A549 (cell line): ENCODE measurements around the gene PSMB5. TPM values are rescaled to one million over a fixed set of nuclear protein-coding genes. Genes with fewer than 3 reads are reported as not detected.
A peak's percentile ranks its signal among the peaks of the same experiment; 100 is the strongest.

ENCODE experiments used
- ATAC-seq, 2 experiments: fragments of 200-7000 bp in 1 of 2; fragments of >200 bp in 1 of 2; cut with Nextera tagmentation in 1 of 2; cut with Tn5 transposase in 1 of 2; 3 replicates each; pipeline versions ENCODE4 v1.8.0 to v1.9.1; 2018 to 2020; ENCODE audit warnings: mild to moderate bottlenecking in 1 of 2, moderate library complexity in 1 of 2
- CTCF ChIA-PET: fragments of 300-600 bp; sonication (Branson Sonifier 250); formaldehyde crosslinking; extraction: SDS; loops from one replicate; lab custom pipeline; 2021; ENCODE audit warnings: antibody characterized with exemption, inconsistent platforms; lab: Yijun Ruan, JAX
- POLR2A ChIA-PET: fragments of 350-600 bp; formaldehyde crosslinking; extraction: SDS; loops from one replicate; lab custom pipeline; 2021; ENCODE audit warnings: antibody characterized with exemption, inconsistent platforms; lab: Yijun Ruan, JAX
- DNase-seq, 2 experiments: peaks; one replicate each; pipeline versions ENCODE4 v3.0.0 to v3.0.0-alpha.2; 2011 to 2016; ENCODE audit warnings: low read depth in 1 of 2, low spot score in 1 of 2
- FAIRE-seq: peaks from 2 replicates; lab custom pipeline; 2011; peaks lifted over from hg19 to GRCh38; lab: Jason Lieb, UNC
- H3K27ac ChIP-seq, 2 experiments: fragments of >200 bp; sonication (Bioruptor Twin); formaldehyde crosslinking; 3 replicates each; pipeline ENCODE4 v1.5.1; 2016 to 2017
- H3K4me1 ChIP-seq: fragments of >200 bp; sonication (Bioruptor Twin); formaldehyde crosslinking; 3 replicates; pipeline ENCODE4 v1.6.1; 2016
- H3K4me2 ChIP-seq: fragments of >200 bp; sonication (Bioruptor Twin); formaldehyde crosslinking; 3 replicates; pipeline ENCODE4 v1.6.1; 2016
- H3K4me3 ChIP-seq: fragments of >200 bp; sonication (Bioruptor Twin); formaldehyde crosslinking; 3 replicates; pipeline ENCODE4 v1.5.1; 2016
- H3K9me3 ChIP-seq: fragments of >200 bp; sonication (Bioruptor Twin); formaldehyde crosslinking; 3 replicates; pipeline ENCODE4 v1.6.1; 2016
- CEBPB ChIP-seq, 2 experiments: fragments of >200 bp in 1 of 2; sonication (Bioruptor Twin) in 1 of 2; formaldehyde crosslinking in 1 of 2; IDR thresholded peaks; 2 replicates each; pipeline ENCODE4 v1.6.1; 2012 to 2016
- CHD2 ChIP-seq: fragments of 150-350 bp; IDR thresholded peaks from 2 replicates; pipeline ENCODE4 v1.6.1; 2014; ENCODE audit warnings: low read length; ENCODE audit not compliant: partially characterized antibody
- CHD4 ChIP-seq: fragments of 200-600 bp; sonication (generic); IDR thresholded peaks from 2 replicates; pipeline ENCODE4 v1.6.1; 2016; ENCODE audit warnings: antibody characterized with exemption, mild to moderate bottlenecking, borderline replicate concordance
- EP300 ChIP-seq, 2 experiments: fragments of >200 bp; sonication (Bioruptor Twin); formaldehyde crosslinking; IDR thresholded peaks; 2 replicates in 1 of 2; 3 replicates in 1 of 2; pipeline ENCODE4 v1.6.1; 2016 to 2017
- FOXS1 ChIP-seq: fragments of 250-450 bp; sonication (Bioruptor Pico); IDR thresholded peaks from 2 replicates; pipeline ENCODE4 v1.5.0; 2020; ENCODE audit warnings: mild to moderate bottlenecking, moderate library complexity
- HDAC2 ChIP-seq: fragments of 200-600 bp; sonication (generic); IDR thresholded peaks from 2 replicates; pipeline ENCODE4 v1.6.1; 2016
- HES2 ChIP-seq: fragments of >200 bp; sonication (Bioruptor Twin); formaldehyde crosslinking; IDR thresholded peaks from 2 replicates; pipeline ENCODE4 v1.6.1; 2016
- HEYL ChIP-seq: fragments of 250-450 bp; sonication (Bioruptor Pico); IDR thresholded peaks from 2 replicates; pipeline ENCODE4 v1.8.0; 2021; ENCODE audit warnings: mild to moderate bottlenecking, moderate library complexity
- HOXB13 ChIP-seq: fragments of 250-450 bp; sonication (Bioruptor Pico); IDR thresholded peaks from 2 replicates; pipeline ENCODE4 v1.5.0; 2020; ENCODE audit warnings: low read depth, mild to moderate bottlenecking, moderate library complexity
- HOXB5 ChIP-seq: fragments of 250-450 bp; sonication (Bioruptor Pico); IDR thresholded peaks from 2 replicates; pipeline ENCODE4 v1.5.0; 2020; ENCODE audit warnings: mild to moderate bottlenecking, moderate library complexity
- JUN ChIP-seq, 2 experiments: fragments of >200 bp; sonication (Bioruptor Twin); formaldehyde crosslinking; IDR thresholded peaks; 2 replicates in 1 of 2; 3 replicates in 1 of 2; pipeline ENCODE4 v1.6.1; 2016 to 2017
- JUNB ChIP-seq: fragments of >200 bp; sonication (Bioruptor Twin); formaldehyde crosslinking; IDR thresholded peaks from 2 replicates; pipeline ENCODE4 v1.6.1; 2016
- KDM5A ChIP-seq: fragments of 200-600 bp; sonication (generic); IDR thresholded peaks from 2 replicates; pipeline ENCODE4 v1.6.1; 2016; ENCODE audit warnings: antibody characterized with exemption, mild to moderate bottlenecking
- MAFK ChIP-seq: fragments of 450-650 bp; IDR thresholded peaks from 2 replicates; pipeline ENCODE4 v1.6.1; 2014; ENCODE audit not compliant: partially characterized antibody
- MAZ ChIP-seq: fragments of 150-350 bp; IDR thresholded peaks from 2 replicates; pipeline ENCODE4 v1.6.1; 2014; ENCODE audit warnings: antibody characterized with exemption, low read depth, low read length, borderline replicate concordance
- NFE2L2 ChIP-seq: fragments of 150-350 bp; conservative IDR thresholded peaks from 2 replicates; pipeline ENCODE4 v1.6.1; 2014; ENCODE audit warnings: low read length
- PBX3 ChIP-seq: IDR thresholded peaks from 2 replicates; pipeline ENCODE4 v1.6.1; 2012
- PHF8 ChIP-seq: fragments of 200-600 bp; sonication (generic); IDR thresholded peaks from 2 replicates; pipeline ENCODE4 v1.6.1; 2016; ENCODE audit warnings: low read depth, mild to moderate bottlenecking, antibody characterized with exemption, moderate library complexity, borderline replicate concordance
- POLR2A ChIP-seq: IDR thresholded peaks from 2 replicates; pipeline ENCODE4 v1.6.1; 2012; ENCODE audit warnings: mild to moderate bottlenecking, low read length
- POLR2AphosphoS2 ChIP-seq: conservative IDR thresholded peaks from 2 replicates; pipeline ENCODE4 v1.6.1; 2012; ENCODE audit warnings: low read length, improper control_type of control experiment, inconsistent platforms
- RAD21 ChIP-seq, 2 experiments: fragments of >200 bp in 1 of 2; sonication (Bioruptor Twin) in 1 of 2; formaldehyde crosslinking in 1 of 2; IDR thresholded peaks in 1 of 2; conservative IDR thresholded peaks in 1 of 2; 2 replicates in 1 of 2; 3 replicates in 1 of 2; pipeline ENCODE4 v1.6.1; 2012 to 2018; ENCODE audit warnings: inconsistent platforms in 1 of 2
- RCOR1 ChIP-seq: fragments of 150-350 bp; IDR thresholded peaks from 2 replicates; pipeline ENCODE4 v1.6.1; 2014; ENCODE audit warnings: antibody characterized with exemption, low read length, low read depth
- SMC3 ChIP-seq: fragments of >200 bp; sonication (Bioruptor Twin); formaldehyde crosslinking; IDR thresholded peaks from 3 replicates; pipeline ENCODE4 v1.6.1; 2018; ENCODE audit warnings: inconsistent platforms
- ZFP36 ChIP-seq: fragments of 450-650 bp; IDR thresholded peaks from 2 replicates; pipeline ENCODE4 v1.6.1; 2014; ENCODE audit warnings: borderline replicate concordance; ENCODE audit not compliant: partially characterized antibody
- ZNF302 ChIP-seq: fragments of 250-450 bp; sonication (Bioruptor Pico); IDR thresholded peaks from 2 replicates; pipeline ENCODE4 v1.9.0; 2021; ENCODE audit warnings: inconsistent platforms, mild to moderate bottlenecking, moderate library complexity
- WGBS: methylation state at CpG from one replicate; pipeline ENCODE4 v1.1.6; 2017; ENCODE audit errors: missing lambda C conversion rate; 5-methylcytosine and 5-hydroxymethylcytosine counted together
- polyA plus RNA-seq, 4 experiments: library from polyadenylated mRNA; depleted of rRNA in 3 of 4; stranded (reverse); fragments of >200 nt; fragmentation: RNase III in 1 of 4; extraction: RNeasy Plus Mini Kit Qiagen cat#74134 plus additional on column Dnase treatment in 1 of 4; gene quantifications; 2 replicates in 3 of 4; 3 replicates in 1 of 4; pipeline ENCODE4 v1.2.3, GENCODE V29; 2011 to 2017
- TF ChIP-seq, protein P1 (sequence below): IDR thresholded peaks from 2 replicates; pipeline ENCODE4 v1.6.1; 2012
- TF ChIP-seq, protein P2 (sequence below): fragments of >200 bp; sonication (Bioruptor Twin); formaldehyde crosslinking; IDR thresholded peaks from 3 replicates; pipeline ENCODE4 v1.6.1; 2016
- TF ChIP-seq, protein P3 (sequence below): fragments of 250-450 bp; sonication (Bioruptor Pico); IDR thresholded peaks from 2 replicates; pipeline ENCODE4 v1.5.0; 2021; ENCODE audit warnings: mild to moderate bottlenecking, moderate library complexity, borderline replicate concordance
- TF ChIP-seq, protein P4 (sequence below): fragments of 250-450 bp; sonication (Bioruptor Pico); IDR thresholded peaks from 2 replicates; pipeline ENCODE4 v1.5.0; 2020; ENCODE audit warnings: low read depth, mild to moderate bottlenecking, moderate library complexity

PSMB5 gene
- polyA plus RNA-seq, 2 of the 4 experiments (the other 2 are of a cell fraction) = 283 to 365 TPM

DNA sequence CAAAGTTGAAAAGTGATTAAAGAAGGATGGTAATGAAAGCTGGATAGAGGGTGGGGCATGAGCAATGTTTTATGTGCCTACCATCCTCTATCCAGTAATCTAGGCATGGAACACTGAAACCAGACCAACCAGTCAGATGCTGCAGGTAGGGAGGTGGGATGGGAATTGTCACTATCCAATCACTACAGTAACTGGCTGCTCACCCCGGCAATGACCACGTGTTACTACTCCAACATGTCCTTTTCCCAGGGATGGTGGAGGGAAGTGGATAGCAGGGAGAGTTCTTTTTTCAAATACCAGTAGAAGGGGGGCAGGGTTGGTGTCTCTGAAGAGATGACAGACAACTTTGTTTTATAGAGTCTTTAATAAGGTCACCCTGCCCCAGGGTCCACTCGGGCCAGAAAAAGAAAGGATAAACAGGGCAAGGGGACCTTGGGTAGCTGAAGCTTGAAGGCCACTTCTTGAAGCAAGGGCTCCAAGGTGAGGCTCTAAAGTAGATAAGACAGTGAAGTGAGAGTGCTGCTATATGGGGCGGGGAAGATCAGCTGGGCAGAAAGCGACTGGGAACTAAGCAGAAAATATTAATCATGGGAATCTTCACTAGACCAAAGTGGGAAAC, 37.3 kb upstream of the PSMB5 start:
- Histone ChIP-seq H3K4me2 (peak overlapping the region; percentile 97), H3K4me3 (peak overlapping the region; percentile 69; the same call in 2 of the 3 replicates), H3K4me1 (peaks cover 37% of the 10 kb centered on the region), H3K27ac (peak overlapping the region; percentile 84 to 92), H3K9me3 (no peaks in the 10 kb centered on the region)
- DNase-seq (no peak), ATAC-seq (peak; percentile 13 to 25; a peak in 3 of 6 replicates), FAIRE-seq (no peak)
- POLR2A ChIA-PET = interaction anchor here (0.5 to 3.7 kb wide), 8 partner anchors 10 to 230 kb away, joined by 3 to 36 read pairs (median 6); partner anchors contain the start of genes ACIN1, C14orf119, PPP1R3E and PRMT5
- TF ChIP-seq FOXS1 (CRISPR knock-in tag) (no peak), POLR2AphosphoS2 (no peak), HDAC2 (no peak), HES2 (no peak), ZFP36 (no peak), NFE2L2 (no peak), RAD21 (conservative IDR thresholded peaks at IDR 0.05 in 1 of 2, IDR thresholded peaks at IDR 0.05 in 1 of 2) (no peak), CHD2 (no peak), HEYL (no peak), ZNF302 (CRISPR knock-in tag) (no peak), KDM5A (no peak), HOXB13 (no peak), MAZ (no peak)
- TF ChIP-seq, protein P1, sequence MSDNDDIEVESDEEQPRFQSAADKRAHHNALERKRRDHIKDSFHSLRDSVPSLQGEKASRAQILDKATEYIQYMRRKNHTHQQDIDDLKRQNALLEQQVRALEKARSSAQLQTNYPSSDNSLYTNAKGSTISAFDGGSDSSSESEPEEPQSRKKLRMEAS = no peak
- TF ChIP-seq, protein P2, sequence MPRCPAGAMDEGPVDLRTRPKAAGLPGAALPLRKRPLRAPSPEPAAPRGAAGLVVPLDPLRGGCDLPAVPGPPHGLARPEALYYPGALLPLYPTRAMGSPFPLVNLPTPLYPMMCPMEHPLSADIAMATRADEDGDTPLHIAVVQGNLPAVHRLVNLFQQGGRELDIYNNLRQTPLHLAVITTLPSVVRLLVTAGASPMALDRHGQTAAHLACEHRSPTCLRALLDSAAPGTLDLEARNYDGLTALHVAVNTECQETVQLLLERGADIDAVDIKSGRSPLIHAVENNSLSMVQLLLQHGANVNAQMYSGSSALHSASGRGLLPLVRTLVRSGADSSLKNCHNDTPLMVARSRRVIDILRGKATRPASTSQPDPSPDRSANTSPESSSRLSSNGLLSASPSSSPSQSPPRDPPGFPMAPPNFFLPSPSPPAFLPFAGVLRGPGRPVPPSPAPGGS = no peak
- TF ChIP-seq, protein P3, sequence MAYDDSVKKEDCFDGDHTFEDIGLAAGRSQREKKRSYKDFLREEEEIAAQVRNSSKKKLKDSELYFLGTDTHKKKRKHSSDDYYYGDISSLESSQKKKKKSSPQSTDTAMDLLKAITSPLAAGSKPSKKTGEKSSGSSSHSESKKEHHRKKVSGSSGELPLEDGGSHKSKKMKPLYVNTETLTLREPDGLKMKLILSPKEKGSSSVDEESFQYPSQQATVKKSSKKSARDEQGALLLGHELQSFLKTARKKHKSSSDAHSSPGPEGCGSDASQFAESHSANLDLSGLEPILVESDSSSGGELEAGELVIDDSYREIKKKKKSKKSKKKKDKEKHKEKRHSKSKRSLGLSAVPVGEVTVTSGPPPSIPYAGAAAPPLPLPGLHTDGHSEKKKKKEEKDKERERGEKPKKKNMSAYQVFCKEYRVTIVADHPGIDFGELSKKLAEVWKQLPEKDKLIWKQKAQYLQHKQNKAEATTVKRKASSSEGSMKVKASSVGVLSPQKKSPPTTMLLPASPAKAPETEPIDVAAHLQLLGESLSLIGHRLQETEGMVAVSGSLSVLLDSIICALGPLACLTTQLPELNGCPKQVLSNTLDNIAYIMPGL (CRISPR knock-in tag) = no peak
- WGBS = 53% methylated on average over 5 of the region's 5 CpGs
- CTCF ChIA-PET = interaction anchor here (0.9 to 4.3 kb wide), 15 partner anchors 8 to 115 kb away, joined by 3 to 24 read pairs (median 11); partner anchors contain the start of genes ACIN1, C14orf119 and CDH24

- FAIRE-seq = no peak
- ATAC-seq = peak; percentile 94
- WGBS = 3% methylated on average over 14 of the region's 14 CpGs
- TF ChIP-seq POLR2A = peak; percentile 85
- TF ChIP-seq HDAC2 = no peak
- TF ChIP-seq MAFK = peak; percentile 18
- no peak for TF ChIP-seq HOXB5 (CRISPR knock-in tag)
- peak; percentile 74 to 85; a peak in 3 of 5 replicates for TF ChIP-seq JUN (IDR thresholded peaks at IDR 0.05)
- TF ChIP-seq POLR2AphosphoS2 = peak; percentile 79; the same call in 1 of the 2 replicates
- TF ChIP-seq KDM5A = peak; percentile 92
- no peak for TF ChIP-seq PBX3
- TF ChIP-seq, protein P1 = peak; percentile 48; the same call in 1 of the 2 replicates
- no peak for TF ChIP-seq CEBPB (IDR thresholded peaks at IDR 0.05)
- TF ChIP-seq ZNF302 (CRISPR knock-in tag) = no peak
- TF ChIP-seq RCOR1 = no peak
- TF ChIP-seq, protein P2 = peak; percentile 75; the same call in 2 of the 3 replicates
- TF ChIP-seq SMC3 = no peak
- no peak for TF ChIP-seq CHD4
- TF ChIP-seq, protein P4, sequence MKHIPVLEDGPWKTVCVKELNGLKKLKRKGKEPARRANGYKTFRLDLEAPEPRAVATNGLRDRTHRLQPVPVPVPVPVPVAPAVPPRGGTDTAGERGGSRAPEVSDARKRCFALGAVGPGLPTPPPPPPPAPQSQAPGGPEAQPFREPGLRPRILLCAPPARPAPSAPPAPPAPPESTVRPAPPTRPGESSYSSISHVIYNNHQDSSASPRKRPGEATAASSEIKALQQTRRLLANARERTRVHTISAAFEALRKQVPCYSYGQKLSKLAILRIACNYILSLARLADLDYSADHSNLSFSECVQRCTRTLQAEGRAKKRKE (CRISPR knock-in tag) = no peak
- no peak for TF ChIP-seq JUNB
- TF ChIP-seq PHF8 = no peak
- TF ChIP-seq EP300 (IDR thresholded peaks at IDR 0.05) = no peak
Observed at GRCh38 chr14:23071244-23071920, 36.7 kb upstream of the PSMB5 start.

More at GRCh38 chr14:23071244-23071920, 36.7 kb upstream of the PSMB5 start:
- peaks cover 32% of the 10 kb centered on the region for H3K4me1 ChIP-seq
- ChIA-PET CTCF (interaction anchor here (0.6 to 4.3 kb wide), 19 partner anchors 8 to 144 kb away, joined by 3 to 24 read pairs (median 5); partner anchors contain the start of genes ACIN1, C14orf119 and CDH24), POLR2A (interaction anchor here (0.5 to 3.7 kb wide), 8 partner anchors 9 to 230 kb away, joined by 3 to 36 read pairs (median 6); partner anchors contain the start of genes ACIN1, C14orf119, PPP1R3E and PRMT5)
- peak overlapping the region; percentile 97 for H3K4me2 ChIP-seq
- H3K27ac ChIP-seq = peak overlapping the region; percentile 84 to 92
- peak; percentile 91 to 96 for DNase-seq
- H3K9me3 ChIP-seq = no peaks in the 10 kb centered on the region
- H3K4me3 ChIP-seq = peak overlapping the region; percentile 69
